MG63 (cell line): ENCODE results near the gene ARPP21. TPM values are rescaled to one million over a fixed set of nuclear protein-coding genes. Genes with fewer than 3 reads are reported as not detected.

Experiments
- DNase-seq: peaks from one replicate; pipeline ENCODE4 v3.0.0-alpha.2; 2020
- H3K27me3 ChIP-seq: fragments of 250-450 bp; sonication (Bioruptor Pico); 2 replicates; pipeline ENCODE4 v1.5.1; 2020; ENCODE audit warnings: mild to moderate bottlenecking, moderate library complexity
- H3K36me3 ChIP-seq: fragments of 250-450 bp; sonication (Bioruptor Pico); 2 replicates; pipeline ENCODE4 v1.5.1; 2020; ENCODE audit warnings: mild to moderate bottlenecking, moderate library complexity
- H3K4me3 ChIP-seq: fragments of 250-450 bp; sonication (Bioruptor Pico); 2 replicates; pipeline ENCODE4 v1.5.1; 2020; ENCODE audit warnings: mild to moderate bottlenecking, moderate library complexity
- H3K9me3 ChIP-seq: fragments of 250-450 bp; sonication (Bioruptor Pico); 2 replicates; pipeline ENCODE4 v1.5.1; 2020; ENCODE audit warnings: mild to moderate bottlenecking, moderate library complexity
- total RNA-seq: library from RNA; depleted of rRNA; stranded (reverse); fragments of >200 nt; shearing (Covaris generic); gene quantifications from 2 replicates; pipeline ENCODE4 v1.2.3, GENCODE V29; 2014; ENCODE audit warnings: low replicate concordance

Gene ARPP21
- total RNA-seq, 1 experiment from 2014 or later: not detected

DNA sequence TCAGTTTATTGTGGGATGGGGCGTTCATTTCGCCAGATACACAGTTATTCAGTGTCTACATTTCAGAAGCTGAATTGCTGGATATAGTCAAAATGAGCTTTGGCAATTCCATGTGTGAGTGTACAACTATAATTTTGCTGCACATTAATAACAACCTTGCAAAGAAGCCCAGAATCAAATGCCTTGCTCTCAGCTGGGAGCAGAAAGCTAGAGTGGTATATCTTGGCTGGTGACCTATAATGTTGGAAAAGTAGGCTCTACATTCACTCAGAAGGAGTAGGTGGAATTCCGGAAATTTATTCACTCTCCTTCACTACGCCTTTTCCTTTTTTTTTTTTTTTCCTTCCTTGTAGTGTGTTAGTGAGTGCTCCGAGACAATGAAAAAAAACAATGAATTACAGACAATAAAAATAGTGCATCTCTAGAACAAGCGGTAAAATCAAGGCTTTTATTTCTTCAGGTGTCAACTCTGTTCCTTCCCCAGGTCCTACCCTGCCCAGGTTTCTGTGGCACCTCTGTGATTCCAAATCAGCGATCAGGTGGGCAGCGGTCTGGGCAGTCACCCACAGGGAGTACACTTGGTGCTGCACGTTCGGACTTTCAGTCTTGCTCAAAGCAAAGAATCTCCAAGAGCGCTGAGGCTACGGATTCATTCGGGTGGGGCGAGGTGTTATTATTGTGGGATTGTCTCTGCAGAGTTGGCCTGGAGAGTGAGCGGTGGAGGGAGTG is 910 bp upstream of the ARPP21 start:
- Histone ChIP-seq H3K27me3 (peaks cover 24% of the 10 kb centered on the region), H3K36me3 (no peaks in the 10 kb centered on the region), H3K4me3 (no peak overlapping the region), H3K9me3 (no peaks in the 10 kb centered on the region)
- DNase-seq: no peak

DNA sequence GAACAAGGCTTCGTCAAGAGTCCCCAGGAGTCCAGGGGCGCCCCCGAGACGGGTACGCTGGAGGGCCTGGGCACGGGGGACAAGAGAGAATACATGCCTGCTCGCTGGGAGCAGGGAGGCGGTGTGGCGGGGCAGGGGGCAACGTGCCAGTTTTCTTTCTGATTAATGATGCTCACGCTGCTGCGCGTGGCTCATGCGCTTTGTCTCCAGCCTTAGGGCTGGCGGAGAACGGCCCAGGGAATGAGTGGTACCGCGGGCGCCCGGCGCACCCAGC is 408 bp upstream of the ARPP21 start:
- no peaks in the 10 kb centered on the region for H3K9me3 ChIP-seq
- no peak for DNase-seq
- no peaks in the 10 kb centered on the region for H3K36me3 ChIP-seq
- H3K4me3 ChIP-seq: no peak overlapping the region
- H3K27me3 ChIP-seq: peaks cover 24% of the 10 kb centered on the region

DNA sequence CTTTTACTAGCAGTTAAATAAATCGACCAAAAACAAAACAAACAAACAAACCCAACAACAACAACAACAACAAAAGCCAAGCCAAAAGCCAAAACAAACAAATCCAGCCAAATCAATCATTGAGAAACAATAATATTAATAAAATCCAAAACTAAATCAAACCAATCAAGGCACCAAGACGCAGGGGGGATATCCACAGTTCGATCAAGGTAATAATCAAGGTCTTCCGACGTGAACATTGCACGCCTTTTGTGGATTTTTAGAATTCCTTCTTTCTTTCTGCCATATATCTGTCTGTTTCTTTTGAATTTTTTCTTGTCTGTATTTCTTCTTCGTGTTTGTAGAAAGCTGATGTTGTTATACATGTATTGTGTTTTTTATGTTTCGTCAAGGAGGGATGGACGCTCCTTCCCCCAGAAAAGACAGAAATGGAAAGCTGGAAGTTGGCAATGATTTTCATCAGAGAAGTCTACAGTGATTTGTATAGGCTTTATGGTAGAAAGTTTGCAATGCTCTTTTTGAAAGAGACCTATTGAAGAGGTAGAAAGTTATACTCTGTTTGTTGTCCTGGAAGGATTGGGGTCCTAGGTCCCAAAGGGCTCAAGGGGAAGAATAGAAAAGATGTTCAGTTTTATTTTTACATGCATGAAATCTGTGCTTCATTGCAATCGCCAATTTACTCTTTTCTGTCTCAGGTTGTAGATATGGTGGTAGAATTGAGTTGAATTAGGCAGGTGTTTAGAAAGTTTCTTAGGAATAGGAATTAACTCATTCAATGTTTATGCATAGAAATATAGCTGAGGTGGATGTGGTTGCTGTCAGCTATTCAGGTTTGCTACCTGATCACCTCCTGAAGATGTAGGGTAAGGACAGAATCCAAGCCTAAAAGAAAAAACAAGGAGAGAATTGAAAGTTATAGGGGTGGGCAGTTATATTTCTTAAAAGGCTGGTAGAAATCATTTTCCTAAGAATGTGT is 1.2 kb downstream of the ARPP21 start:
- DNase-seq: no peak
- H3K9me3 ChIP-seq: no peaks in the 10 kb centered on the region
- peaks cover 24% of the 10 kb centered on the region for H3K27me3 ChIP-seq
- H3K36me3 ChIP-seq: no peaks in the 10 kb centered on the region
- no peak overlapping the region for H3K4me3 ChIP-seq

DNA sequence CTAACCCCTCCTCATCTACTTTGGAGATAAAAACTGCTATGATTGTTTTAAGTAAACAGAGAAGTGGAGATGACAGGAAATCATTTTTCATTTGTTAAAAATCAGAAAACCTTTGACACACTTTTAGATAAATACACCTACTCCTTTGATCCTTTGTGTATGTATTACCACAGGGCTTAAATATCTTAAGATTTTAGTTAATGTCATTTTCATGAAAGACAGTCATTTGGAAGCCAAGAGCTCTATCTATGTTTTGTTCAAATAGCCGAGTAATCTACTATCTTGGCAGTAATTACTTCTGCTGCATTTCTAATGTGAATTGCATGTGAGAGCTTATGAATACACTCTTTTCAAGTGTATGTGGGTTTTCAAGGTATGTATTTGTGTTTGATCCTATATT is 2.0 kb downstream of the ARPP21 start:
- H3K27me3 ChIP-seq: peaks cover 24% of the 10 kb centered on the region
- no peak for DNase-seq
- H3K36me3 ChIP-seq: no peaks in the 10 kb centered on the region
- H3K9me3 ChIP-seq: no peaks in the 10 kb centered on the region
- H3K4me3 ChIP-seq: no peak overlapping the region

DNA sequence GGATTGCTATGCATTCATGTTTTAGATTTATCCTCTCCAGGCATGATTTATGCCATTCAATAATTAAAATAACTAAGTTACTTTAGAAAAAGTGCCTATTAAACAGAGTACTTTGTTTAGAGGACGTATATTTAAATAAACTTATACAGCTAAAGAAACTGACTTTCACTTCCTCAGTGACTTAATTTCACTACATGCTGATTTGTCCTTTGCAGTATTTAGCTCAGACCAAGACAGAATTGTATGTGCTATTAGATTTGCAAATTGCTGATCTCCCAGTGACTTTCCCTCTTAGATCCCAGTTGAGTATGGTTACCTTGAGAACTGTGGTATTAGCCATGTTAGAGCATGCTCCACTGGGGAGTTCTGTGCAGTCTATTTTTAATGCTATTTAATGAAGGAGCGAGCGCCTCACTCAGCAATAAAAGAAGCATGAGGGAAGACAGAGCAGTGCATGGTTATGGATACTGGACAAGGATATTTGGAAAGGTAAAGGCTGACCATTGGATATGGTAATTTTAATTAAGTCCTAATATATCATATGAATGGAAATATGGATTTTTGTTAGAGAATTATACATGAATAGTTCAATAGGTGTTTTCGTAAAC is 2.7 kb downstream of the ARPP21 start:
- no peaks in the 10 kb centered on the region for H3K36me3 ChIP-seq
- no peak for DNase-seq

DNA sequence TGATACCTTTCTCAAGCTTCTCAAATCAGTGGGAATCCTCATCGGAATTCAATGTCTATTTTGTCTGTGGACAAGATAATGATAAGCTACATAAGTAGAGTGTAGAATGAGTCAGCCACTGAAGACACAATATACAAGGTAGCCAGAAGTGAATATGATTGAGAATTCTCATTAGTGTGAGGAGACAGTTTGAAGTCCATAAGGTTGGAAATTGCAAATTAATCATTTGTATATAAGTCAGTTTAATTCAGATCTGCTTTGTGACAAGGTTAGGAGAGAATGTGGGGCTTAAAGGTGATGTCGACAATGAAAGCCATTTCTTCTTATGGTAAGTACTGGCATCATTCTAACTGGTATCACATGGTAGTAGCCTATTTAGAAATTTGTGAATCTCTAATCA is 4.2 kb downstream of the ARPP21 start:
- no peak for DNase-seq
- Histone ChIP-seq H3K4me3 (no peak overlapping the region), H3K36me3 (no peaks in the 10 kb centered on the region), H3K9me3 (no peaks in the 10 kb centered on the region), H3K27me3 (peaks cover 24% of the 10 kb centered on the region)

More for the DNA sequence above, 2.7 kb downstream of the ARPP21 start:
- H3K4me3 ChIP-seq: no peak overlapping the region
- peaks cover 24% of the 10 kb centered on the region for H3K27me3 ChIP-seq
- H3K9me3 ChIP-seq: no peaks in the 10 kb centered on the region

DNA sequence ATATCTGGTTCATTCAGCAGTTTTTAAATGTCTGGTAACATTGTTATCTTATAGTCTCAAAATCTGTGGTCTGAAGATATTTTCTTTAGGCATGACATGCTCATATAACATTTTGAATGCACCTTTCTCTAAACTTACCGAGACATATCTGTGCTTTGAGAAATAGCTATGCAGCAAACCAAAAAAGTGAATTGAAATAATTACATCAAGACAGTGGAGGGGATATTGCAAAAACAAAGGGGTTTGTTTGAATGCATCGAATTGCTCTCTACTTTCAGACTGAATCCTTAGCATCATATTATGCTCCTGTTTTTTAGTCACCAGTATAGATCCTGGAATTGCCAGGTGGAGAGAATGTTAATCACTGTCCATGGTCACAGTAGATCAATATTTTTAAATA is 5.1 kb downstream of the ARPP21 start:
- Histone ChIP-seq H3K4me3 (no peak overlapping the region), H3K27me3 (peaks cover 20% of the 10 kb centered on the region), H3K9me3 (no peaks in the 10 kb centered on the region), H3K36me3 (no peaks in the 10 kb centered on the region)
- DNase-seq: no peak

DNA sequence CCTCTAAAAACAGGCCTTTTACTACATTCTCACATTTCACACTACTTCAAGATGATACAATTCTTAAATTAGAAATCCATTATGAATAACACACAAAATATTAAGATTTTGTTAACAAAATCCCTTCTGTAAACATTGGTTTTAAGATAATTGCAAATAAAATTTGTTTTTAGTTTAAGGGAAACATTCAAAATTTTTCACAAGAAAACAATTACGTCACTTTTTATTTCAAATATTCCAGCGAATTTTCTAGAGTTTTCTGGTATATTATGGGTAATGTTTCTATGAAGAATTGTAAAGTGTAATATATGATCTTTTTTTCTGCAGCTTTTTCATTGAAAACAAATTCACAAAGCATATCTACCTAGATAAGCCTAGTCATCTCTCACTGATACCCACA is 5.9 kb downstream of the ARPP21 start:
- Histone ChIP-seq H3K36me3 (no peaks in the 10 kb centered on the region), H3K9me3 (no peaks in the 10 kb centered on the region), H3K27me3 (peaks cover 12% of the 10 kb centered on the region), H3K4me3 (no peak overlapping the region)
- no peak for DNase-seq

DNA sequence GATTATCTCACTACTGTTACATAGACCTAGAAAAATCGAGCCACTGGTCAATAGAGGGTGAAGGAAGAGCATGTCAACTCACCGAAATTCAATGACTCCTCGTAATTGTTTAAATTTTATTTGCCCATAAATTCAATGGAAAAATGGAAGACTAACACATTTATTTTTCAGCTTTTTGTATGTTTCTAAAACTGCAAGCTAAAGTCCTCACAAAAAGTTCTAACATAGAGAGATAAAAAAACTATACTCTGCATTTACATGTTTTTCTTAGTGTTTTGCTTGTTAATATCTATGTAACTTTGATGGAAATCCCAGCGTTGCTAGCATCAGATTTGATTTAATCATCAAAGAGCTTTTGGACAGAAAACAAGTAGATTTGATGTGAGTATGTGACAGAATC is 6.8 kb downstream of the ARPP21 start:
- H3K4me3 ChIP-seq: no peak overlapping the region
- H3K27me3 ChIP-seq: 0 out of 2 replicates have a peak, but pooled peaks cover 5% of the 10 kb centered on the region
- no peaks in the 10 kb centered on the region for H3K9me3 ChIP-seq
- H3K36me3 ChIP-seq: no peaks in the 10 kb centered on the region
- DNase-seq: no peak

DNA sequence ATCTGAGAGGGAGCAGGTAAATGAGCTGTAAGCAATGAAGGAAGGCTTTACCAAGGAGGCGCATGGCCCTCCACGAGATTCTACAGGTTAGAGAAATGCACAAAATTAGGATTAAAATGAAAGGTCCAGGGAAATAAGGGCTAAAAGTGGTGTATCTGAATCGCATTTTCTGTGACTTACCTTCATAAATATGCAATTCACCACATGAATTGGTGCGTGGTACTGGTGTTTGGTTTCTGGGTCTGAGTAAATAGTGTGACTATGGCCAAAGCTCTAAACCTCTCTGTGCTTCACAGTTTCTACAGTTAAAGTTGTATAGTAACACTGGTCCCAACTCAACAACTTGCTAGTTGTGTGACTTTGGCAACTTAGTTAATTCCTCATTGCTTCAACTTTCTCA is 8.1 kb downstream of the ARPP21 start:
- H3K4me3 ChIP-seq: no peak overlapping the region
- no peaks in the 10 kb centered on the region for H3K36me3 ChIP-seq
- no peaks in the 10 kb centered on the region for H3K9me3 ChIP-seq
- DNase-seq: no peak
- no peaks in the 10 kb centered on the region for H3K27me3 ChIP-seq

DNA sequence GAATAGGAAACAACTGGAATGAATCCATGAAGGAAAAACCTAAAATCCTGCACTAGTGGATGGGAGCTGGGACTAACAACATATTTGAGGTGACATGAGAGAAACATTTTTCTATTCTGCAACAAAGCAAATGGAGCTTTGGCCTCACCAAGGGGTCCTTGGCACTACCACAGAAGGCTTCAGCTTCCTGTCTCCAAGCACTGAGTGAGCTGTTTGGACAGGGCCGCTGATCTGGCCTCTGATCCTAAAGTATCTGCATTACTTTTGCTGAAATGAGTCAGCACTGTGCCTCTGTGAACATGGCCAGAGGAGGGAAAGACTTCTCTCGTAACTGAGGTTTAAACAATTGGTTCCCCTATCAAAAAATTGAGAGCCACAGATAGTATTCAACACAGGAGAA is 9.0 kb downstream of the ARPP21 start:
- H3K27me3 ChIP-seq: no peaks in the 10 kb centered on the region
- H3K4me3 ChIP-seq: no peak overlapping the region
- H3K36me3 ChIP-seq: no peaks in the 10 kb centered on the region
- peak; percentile 12 for DNase-seq
- no peaks in the 10 kb centered on the region for H3K9me3 ChIP-seq

DNA sequence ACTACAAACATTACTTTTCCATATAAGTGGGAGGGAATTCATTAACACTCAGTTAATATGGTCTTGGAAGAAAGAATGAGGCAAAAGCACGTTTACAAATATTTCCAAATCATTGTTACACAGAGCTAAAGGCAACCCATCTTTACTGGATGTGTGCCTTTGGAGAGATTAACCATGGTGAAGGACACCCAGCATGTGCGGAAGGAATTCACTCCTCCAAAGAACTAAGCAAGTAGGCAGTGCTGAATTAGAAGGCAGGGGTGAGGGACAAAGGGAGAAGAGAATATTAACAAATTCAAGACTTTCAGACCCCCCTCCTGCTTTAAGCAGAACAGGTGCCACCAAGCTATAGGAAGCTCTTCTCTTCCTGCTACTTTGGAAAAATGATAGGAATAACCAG is 10.1 kb downstream of the ARPP21 start:
- DNase-seq: no peak
- Histone ChIP-seq H3K36me3 (no peaks in the 10 kb centered on the region), H3K4me3 (no peak overlapping the region), H3K27me3 (no peaks in the 10 kb centered on the region), H3K9me3 (no peaks in the 10 kb centered on the region)

DNA sequence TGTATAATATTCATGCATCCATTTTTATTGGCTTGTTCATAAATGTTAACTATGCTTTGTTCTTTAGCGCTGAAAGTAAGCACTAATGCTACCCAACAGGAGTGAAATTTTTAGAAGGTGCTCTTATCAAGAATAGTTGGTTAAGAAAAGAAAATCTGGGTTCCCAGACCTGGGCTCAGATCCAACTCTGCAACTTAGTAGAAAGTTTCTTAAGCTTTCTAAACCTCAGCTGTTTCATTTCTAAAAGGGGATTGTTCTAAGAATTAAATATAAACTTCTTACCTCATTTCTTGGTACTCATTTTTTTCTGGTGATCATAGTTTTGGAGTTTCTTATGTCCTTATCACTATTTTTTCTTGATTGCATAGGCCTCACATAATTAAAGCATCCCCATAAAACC is 12.1 kb downstream of the ARPP21 start:
- Histone ChIP-seq H3K36me3 (no peaks in the 10 kb centered on the region), H3K4me3 (no peak overlapping the region), H3K9me3 (no peaks in the 10 kb centered on the region), H3K27me3 (no peaks in the 10 kb centered on the region)
- DNase-seq: no peak

DNA sequence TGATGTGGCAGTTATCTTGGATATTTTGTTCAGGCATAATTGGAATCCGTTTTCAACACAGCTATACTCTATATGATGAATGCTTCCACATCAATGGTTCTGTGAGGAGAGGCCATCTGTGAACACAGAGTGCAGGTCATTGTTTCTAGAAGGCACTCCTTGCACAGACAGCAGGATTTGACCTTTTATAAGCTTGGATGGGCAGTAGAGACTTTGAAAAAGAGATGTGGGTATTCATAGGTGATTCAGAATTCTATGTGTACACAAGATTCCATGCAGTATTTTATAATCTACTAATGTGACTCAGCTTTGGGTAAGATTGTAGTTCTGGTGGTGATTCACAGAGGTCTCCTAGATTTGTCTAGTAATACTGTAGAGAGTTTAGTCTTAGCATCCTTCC is 12.5 kb downstream of the ARPP21 start:
- no peak overlapping the region for H3K4me3 ChIP-seq
- H3K27me3 ChIP-seq: no peaks in the 10 kb centered on the region
- no peaks in the 10 kb centered on the region for H3K36me3 ChIP-seq
- no peak for DNase-seq
- H3K9me3 ChIP-seq: no peaks in the 10 kb centered on the region

DNA sequence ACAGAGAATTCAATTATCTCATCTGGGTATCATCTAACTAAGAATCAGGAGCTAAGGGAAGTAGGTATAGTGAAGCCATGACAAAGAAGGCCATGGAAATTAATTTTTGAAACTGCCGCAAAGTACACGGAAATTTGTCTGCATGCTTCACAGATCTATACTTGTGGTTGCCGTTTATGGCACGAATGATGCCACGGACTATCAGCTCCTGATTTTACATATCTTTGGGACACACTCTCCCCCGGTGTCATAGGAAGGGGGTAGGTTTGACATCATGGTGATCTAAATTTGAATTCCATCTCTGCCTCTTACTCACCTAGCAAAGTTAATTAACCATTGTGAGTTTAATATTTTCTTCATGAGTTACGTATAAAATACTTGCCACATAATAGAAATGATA is 14.0 kb downstream of the ARPP21 start:
- Histone ChIP-seq H3K36me3 (no peaks in the 10 kb centered on the region), H3K9me3 (no peaks in the 10 kb centered on the region)
- no peak for DNase-seq

DNA sequence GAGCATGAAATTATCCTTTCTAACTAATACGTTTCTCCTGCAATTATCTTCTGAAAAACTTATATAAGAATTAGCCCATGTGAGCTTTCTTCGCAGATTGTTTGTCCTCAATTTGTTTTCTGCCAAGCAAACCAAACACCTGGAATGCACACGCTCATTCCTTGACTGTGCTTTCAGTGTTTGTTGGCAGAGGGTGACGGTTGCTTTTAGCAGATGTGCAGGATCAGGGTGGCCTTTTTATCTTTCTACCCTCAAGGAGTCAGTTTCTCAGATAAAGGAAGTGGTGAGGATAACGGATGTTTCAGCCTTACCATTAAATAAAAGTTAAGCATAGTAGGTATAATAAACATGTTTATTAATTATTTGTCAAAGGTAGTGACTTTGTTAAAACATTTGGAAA is 15.2 kb downstream of the ARPP21 start:
- no peak overlapping the region for H3K4me3 ChIP-seq
- DNase-seq: no peak
- H3K36me3 ChIP-seq: no peaks in the 10 kb centered on the region
- H3K9me3 ChIP-seq: no peaks in the 10 kb centered on the region
- H3K27me3 ChIP-seq: no peaks in the 10 kb centered on the region

More for the DNA sequence above, 14.0 kb downstream of the ARPP21 start:
- Histone ChIP-seq H3K4me3 (no peak overlapping the region), H3K27me3 (no peaks in the 10 kb centered on the region)

DNA sequence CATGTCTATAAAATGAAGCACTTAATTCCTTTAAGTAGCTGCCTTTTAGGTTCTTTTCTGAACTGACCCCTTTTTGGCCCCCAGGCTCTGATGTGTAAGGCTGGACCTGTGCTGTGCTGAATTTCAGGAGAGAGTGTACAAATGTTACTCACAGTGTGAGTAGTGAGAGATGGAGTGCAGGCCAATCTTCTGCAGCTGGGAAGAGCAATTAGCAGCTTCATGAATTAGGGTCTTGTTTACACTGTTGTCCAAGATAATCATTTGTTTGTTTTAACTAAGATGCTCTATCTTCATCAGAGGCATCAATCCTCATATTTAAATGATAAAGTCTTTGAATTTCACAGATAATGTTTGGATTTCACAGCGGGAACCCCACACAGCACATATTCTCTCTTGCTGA is 19.4 kb downstream of the ARPP21 start:
- H3K36me3 ChIP-seq: no peaks in the 10 kb centered on the region
- H3K9me3 ChIP-seq: no peaks in the 10 kb centered on the region
- no peaks in the 10 kb centered on the region for H3K27me3 ChIP-seq
- no peak overlapping the region for H3K4me3 ChIP-seq
- DNase-seq: no peak
